T47D (cell line): Measurements from ENCODE around the gene RNF44.
A peak's percentile ranks its signal among the peaks of the same experiment; 100 is the strongest.
"Not testable (repeated sequence)": the region's sequence is repeated elsewhere in the genome, so short reads cannot be mapped to it uniquely, and the experiment has no call there.

ENCODE experiments used
- DNase-seq, 2 experiments: peaks; one replicate each; pipeline versions ENCODE4 v3.0.0 to v3.0.0-alpha.2; 2011 to 2012; ENCODE audit warnings: low read depth in 1 of 2, low spot score in 1 of 2
- JUND ChIP-seq: IDR thresholded peaks from 2 replicates; pipeline ENCODE4 v1.6.1; 2012; ENCODE audit warnings: low read depth
- in situ Hi-C: cut with HindIII; loops from 2 replicates; pipeline ENCODE4 v1.10.0; 2016; ENCODE audit warnings: low sequenced_read_pairs, low pct_unique_long_range_greater_than_20kb

RNF44 gene

GRCh38 chr5:176565760-176566288, 28.6 kb upstream of the RNF44 start:
- in situ Hi-C loops: no loop called here
- DNase-seq: no peak
- no peak for TF ChIP-seq JUND

- in situ Hi-C loops: no loop called here
- TF ChIP-seq JUND: no peak
- DNase-seq: no peak
Measured at GRCh38 chr5:176564002-176564401, 26.8 kb upstream of the RNF44 start.

- DNase-seq: no peak
- in situ Hi-C loops: no loop called here
- TF ChIP-seq JUND: no peak
Measured at GRCh38 chr5:176562189-176562588, 25.0 kb upstream of the RNF44 start.

- no peak for TF ChIP-seq JUND
- in situ Hi-C loops: no loop called here
- DNase-seq: no peak
Measured at GRCh38 chr5:176561259-176561658, 24.1 kb upstream of the RNF44 start.

GRCh38 chr5:176560364-176560763, 23.2 kb upstream of the RNF44 start:
- in situ Hi-C loops: no loop called here
- TF ChIP-seq JUND: no peak
- DNase-seq: no peak

- in situ Hi-C loops: no loop called here
- TF ChIP-seq JUND: no peak
- DNase-seq: peak in 1 of 2 experiments; percentile 36
Measured at GRCh38 chr5:176559683-176560082, 22.5 kb upstream of the RNF44 start.

- no peak for TF ChIP-seq JUND
- no peak for DNase-seq
- in situ Hi-C loops: no loop called here
Measured at GRCh38 chr5:176557846-176558245, 20.6 kb upstream of the RNF44 start.

- DNase-seq: no peak
- no peak for TF ChIP-seq JUND
- in situ Hi-C loops: no loop called here
Measured at GRCh38 chr5:176553260-176554085, 16.3 kb upstream of the RNF44 start.

GRCh38 chr5:176552332-176552869, 15.2 kb upstream of the RNF44 start:
- no peak for TF ChIP-seq JUND
- in situ Hi-C loops: no loop called here
- no peak for DNase-seq

- DNase-seq, in situ Hi-C loops: not testable (repeated sequence)
Measured at GRCh38 chr5:176550937-176551336, 13.7 kb upstream of the RNF44 start.

GRCh38 chr5:176550275-176550831, 13.2 kb upstream of the RNF44 start:
- in situ Hi-C loops: no loop called here
- no peak for DNase-seq
- TF ChIP-seq JUND: no peak

- TF ChIP-seq JUND: no peak
- in situ Hi-C loops: no loop called here
Measured at GRCh38 chr5:176549871-176550270, 12.7 kb upstream of the RNF44 start.

GRCh38 chr5:176548967-176549444, 11.8 kb upstream of the RNF44 start, which contains the start of gene CDHR2:
TSS of gene CDHR2 (plus strand) at chr5:176549342. CDS start at chr5:176565353, 16,011 bp downstream.
- no peak for TF ChIP-seq JUND
- in situ Hi-C loops: no loop called here
- no peak for DNase-seq

More at GRCh38 chr5:176549871-176550270, 12.7 kb upstream of the RNF44 start:
- no peak for DNase-seq
